ENCODE measurements around the gene NHS.

Gene NHS

GRCh38 chrX:17656035-17656418 is 281.0 kb downstream of the NHS start:
- H3K4me1 Mint-ChIP-seq (ENCODE audit: low read depth): peaks cover 23% of the 10 kb centered on the region
- H3K36me3 Mint-ChIP-seq (ENCODE audit: low read depth): peaks cover 3% of the 10 kb centered on the region
- H3K9me3 Mint-ChIP-seq: no peaks in the 10 kb centered on the region
- H3K4me3 Mint-ChIP-seq: peak overlapping the region; percentile 90
- peaks cover 10% of the 10 kb centered on the region for H3K27me3 Mint-ChIP-seq (ENCODE audit: low read depth)
- H3K27ac Mint-ChIP-seq: peak overlapping the region; percentile 91

DNA sequence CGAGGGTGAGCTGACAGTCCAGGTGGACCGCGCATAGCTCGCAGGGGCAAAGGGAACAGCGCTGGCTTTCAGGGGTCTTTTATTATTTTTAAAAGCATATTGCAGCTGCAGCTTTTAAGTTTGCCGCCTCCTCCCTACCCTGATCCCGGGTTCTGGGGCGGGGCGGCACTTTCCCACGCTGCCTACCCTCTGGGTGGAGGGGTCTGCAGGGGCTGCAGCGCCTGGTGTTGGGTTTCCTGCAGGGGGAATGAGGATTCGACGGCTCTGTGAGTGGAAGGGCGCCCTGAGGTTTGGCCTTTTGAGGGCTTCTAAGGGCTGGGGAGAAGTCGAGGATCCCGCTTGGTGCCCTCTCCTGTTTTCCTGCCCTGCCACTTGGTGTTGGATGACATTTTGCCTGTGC is 281.6 kb downstream of the NHS start:
- Mint-ChIP-seq H3K4me1 (ENCODE audit: low read depth) (peaks cover 21% of the 10 kb centered on the region), H3K27ac (no peak overlapping the region), H3K36me3 (ENCODE audit: low read depth) (peaks cover 3% of the 10 kb centered on the region), H3K27me3 (ENCODE audit: low read depth) (peaks cover 10% of the 10 kb centered on the region), H3K9me3 (no peaks in the 10 kb centered on the region), H3K4me3 (peak overlapping the region; percentile 44)

- H3K9me3 Mint-ChIP-seq: no peaks in the 10 kb centered on the region
- no peak overlapping the region for H3K4me3 Mint-ChIP-seq
- peaks cover 2% of the 10 kb centered on the region for H3K36me3 Mint-ChIP-seq (ENCODE audit: low read depth)
- peaks cover 4% of the 10 kb centered on the region for H3K27me3 Mint-ChIP-seq (ENCODE audit: low read depth)
- H3K4me1 Mint-ChIP-seq (ENCODE audit: low read depth): peaks cover 1% of the 10 kb centered on the region
- H3K27ac Mint-ChIP-seq: no peak overlapping the region
These were observed 287.4 kb downstream of the NHS start for GRCh38 chrX:17662391-17662790.

DNA sequence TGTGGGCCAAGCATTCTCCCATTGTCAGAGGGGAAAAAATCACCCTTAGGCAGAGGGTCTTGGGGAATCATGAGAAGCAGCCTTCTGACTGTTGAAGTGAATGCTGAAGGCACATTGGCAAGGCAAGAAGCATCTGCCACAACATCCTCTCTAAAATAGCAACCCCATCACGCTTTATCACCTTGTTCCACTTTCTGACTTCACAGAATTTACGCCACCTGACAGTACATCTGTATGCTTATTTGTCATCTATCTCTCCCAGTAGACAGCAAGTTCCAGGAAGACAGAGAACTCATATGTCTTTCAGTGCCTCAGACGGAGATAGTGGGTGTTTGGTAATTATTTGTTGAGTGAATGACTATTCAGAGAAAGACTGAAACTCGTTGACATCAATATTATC is 293.9 kb downstream of the NHS start:
- peak overlapping the region; percentile 76 for H3K27ac Mint-ChIP-seq
- H3K9me3 Mint-ChIP-seq: peaks cover 7% of the 10 kb centered on the region
- H3K4me3 Mint-ChIP-seq: peak overlapping the region; percentile 46
- H3K27me3 Mint-ChIP-seq (ENCODE audit: low read depth): no peaks in the 10 kb centered on the region
- H3K4me1 Mint-ChIP-seq (ENCODE audit: low read depth): peaks cover 11% of the 10 kb centered on the region
- peaks cover 4% of the 10 kb centered on the region for H3K36me3 Mint-ChIP-seq (ENCODE audit: low read depth)

GRCh38 chrX:17669458-17669857 is 294.5 kb downstream of the NHS start:
- H3K27ac Mint-ChIP-seq: peak overlapping the region; percentile 76
- H3K9me3 Mint-ChIP-seq: peaks cover 7% of the 10 kb centered on the region
- H3K4me1 Mint-ChIP-seq (ENCODE audit: low read depth): peaks cover 11% of the 10 kb centered on the region
- H3K36me3 Mint-ChIP-seq (ENCODE audit: low read depth): peaks cover 4% of the 10 kb centered on the region
- no peaks in the 10 kb centered on the region for H3K27me3 Mint-ChIP-seq (ENCODE audit: low read depth)
- no peak overlapping the region for H3K4me3 Mint-ChIP-seq

DNA sequence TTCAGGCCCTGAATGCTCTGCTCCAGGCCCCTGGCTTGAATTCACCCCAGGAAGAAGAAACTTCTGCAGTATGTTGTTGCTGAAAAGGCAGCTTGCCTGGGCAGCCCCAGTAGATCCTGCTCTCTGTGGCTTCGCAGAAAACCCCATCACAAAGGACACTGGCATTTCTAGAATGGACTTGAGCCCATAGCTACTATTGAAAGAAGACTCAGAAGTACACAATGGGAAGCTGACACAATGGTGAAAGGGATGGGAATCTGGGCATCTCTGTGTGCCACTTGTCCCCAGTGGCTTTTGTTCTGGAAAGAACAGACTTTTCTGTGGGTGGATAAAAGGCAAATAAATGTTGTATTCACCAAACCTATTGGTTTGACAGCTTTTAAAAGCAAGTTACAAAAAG is 294.9 kb downstream of the NHS start:
- H3K36me3 Mint-ChIP-seq (ENCODE audit: low read depth): peaks cover 6% of the 10 kb centered on the region
- peaks cover 14% of the 10 kb centered on the region for H3K4me1 Mint-ChIP-seq (ENCODE audit: low read depth)
- no peaks in the 10 kb centered on the region for H3K27me3 Mint-ChIP-seq (ENCODE audit: low read depth)
- no peak overlapping the region for H3K4me3 Mint-ChIP-seq
- peaks cover 7% of the 10 kb centered on the region for H3K9me3 Mint-ChIP-seq
- no peak overlapping the region for H3K27ac Mint-ChIP-seq

DNA sequence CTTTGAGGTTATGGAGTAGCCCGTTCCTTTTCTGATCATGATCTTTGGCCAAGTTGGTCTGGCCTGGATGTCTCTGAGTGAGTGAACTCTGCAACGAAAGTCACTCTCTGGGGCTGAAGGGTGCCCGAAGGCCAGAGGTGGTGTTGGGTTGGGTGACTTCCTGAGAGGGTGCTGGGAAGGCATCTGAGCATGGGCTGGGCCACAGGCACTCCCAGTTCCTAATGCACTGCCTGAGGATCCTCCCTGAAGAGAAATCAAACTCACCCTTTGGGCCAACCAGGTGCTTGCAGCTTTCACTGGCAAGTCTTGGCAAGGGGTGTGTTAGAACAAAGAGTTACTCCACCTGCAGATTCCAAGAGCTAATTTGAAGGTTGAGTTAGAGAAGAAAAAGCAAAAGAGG is 295.9 kb downstream of the NHS start:
- Mint-ChIP-seq H3K4me1 (ENCODE audit: low read depth) (peaks cover 14% of the 10 kb centered on the region), H3K27me3 (ENCODE audit: low read depth) (no peaks in the 10 kb centered on the region), H3K9me3 (peaks cover 7% of the 10 kb centered on the region), H3K36me3 (ENCODE audit: low read depth) (peaks cover 5% of the 10 kb centered on the region), H3K27ac (no peak overlapping the region), H3K4me3 (no peak overlapping the region)

- Mint-ChIP-seq H3K36me3 (ENCODE audit: low read depth) (peaks cover 2% of the 10 kb centered on the region), H3K4me1 (ENCODE audit: low read depth) (peaks cover 4% of the 10 kb centered on the region), H3K27ac (no peak overlapping the region), H3K4me3 (no peak overlapping the region), H3K9me3 (no peaks in the 10 kb centered on the region), H3K27me3 (ENCODE audit: low read depth) (no peaks in the 10 kb centered on the region)
These were observed 299.6 kb downstream of the NHS start for GRCh38 chrX:17674601-17675000.

- peaks cover 19% of the 10 kb centered on the region for H3K4me1 Mint-ChIP-seq (ENCODE audit: low read depth)
- no peaks in the 10 kb centered on the region for H3K9me3 Mint-ChIP-seq
- H3K27ac Mint-ChIP-seq: no peak overlapping the region
- no peak overlapping the region for H3K4me3 Mint-ChIP-seq
- no peaks in the 10 kb centered on the region for H3K27me3 Mint-ChIP-seq (ENCODE audit: low read depth)
- peaks cover 2% of the 10 kb centered on the region for H3K36me3 Mint-ChIP-seq (ENCODE audit: low read depth)
These were observed 304.3 kb downstream of the NHS start for GRCh38 chrX:17679261-17679660.

DNA sequence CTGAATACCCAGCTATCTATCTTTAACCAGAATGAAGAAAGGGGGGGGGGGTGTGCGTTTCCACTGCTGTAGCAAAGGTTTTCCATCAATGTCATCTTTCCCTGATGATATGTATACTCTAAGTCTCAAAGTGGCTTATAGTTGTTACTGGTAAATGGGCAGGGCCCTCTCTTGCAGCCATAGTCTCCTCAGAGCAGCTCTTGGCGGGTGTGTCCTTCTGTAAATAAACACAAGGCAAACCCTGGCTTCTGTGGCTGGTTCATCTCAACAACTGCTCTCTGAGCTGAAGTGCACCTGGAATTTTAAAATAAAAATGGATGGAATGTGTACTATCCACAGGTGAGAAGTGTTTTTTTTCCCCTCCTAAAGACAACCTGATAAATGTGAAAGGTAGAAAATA is 304.8 kb downstream of the NHS start:
- no peaks in the 10 kb centered on the region for H3K9me3 Mint-ChIP-seq
- H3K36me3 Mint-ChIP-seq (ENCODE audit: low read depth): no peaks in the 10 kb centered on the region
- H3K4me1 Mint-ChIP-seq (ENCODE audit: low read depth): peaks cover 17% of the 10 kb centered on the region
- no peak overlapping the region for H3K4me3 Mint-ChIP-seq
- H3K27ac Mint-ChIP-seq: no peak overlapping the region
- H3K27me3 Mint-ChIP-seq (ENCODE audit: low read depth): no peaks in the 10 kb centered on the region

DNA sequence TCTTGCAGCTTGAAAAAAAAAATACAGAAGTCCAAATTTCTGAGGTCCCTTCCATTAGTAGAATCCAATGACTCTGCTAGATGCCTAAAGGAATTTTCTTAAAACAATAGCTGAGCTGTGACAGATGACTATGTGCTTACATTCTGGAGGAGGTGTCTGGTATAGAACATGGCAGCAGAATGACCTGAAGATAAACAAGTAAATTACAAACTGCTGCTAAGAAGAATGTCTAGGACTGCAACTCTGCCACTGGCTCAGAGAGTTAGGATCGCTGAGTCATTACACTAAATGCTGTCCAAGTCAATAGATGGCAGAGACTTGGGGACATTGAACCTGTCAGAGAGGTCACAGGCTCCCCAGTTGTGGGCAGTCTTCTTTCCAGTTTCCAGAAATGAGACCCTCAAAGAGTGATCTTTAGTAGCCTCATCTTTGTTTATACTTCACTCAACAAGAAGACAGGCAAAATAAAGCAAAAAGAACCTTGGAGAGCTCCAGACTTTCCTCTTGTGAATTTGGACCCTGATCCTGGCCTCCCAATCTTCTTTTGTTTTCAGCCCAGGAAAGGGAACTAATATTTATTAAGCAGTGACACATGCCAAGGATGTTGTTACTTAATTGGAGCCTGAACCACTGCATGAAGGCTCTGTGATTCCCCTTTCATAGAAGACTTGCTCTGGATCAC is 305.9 kb downstream of the NHS start:
- Mint-ChIP-seq H3K4me1 (ENCODE audit: low read depth) (peaks cover 17% of the 10 kb centered on the region), H3K36me3 (ENCODE audit: low read depth) (no peaks in the 10 kb centered on the region), H3K9me3 (no peaks in the 10 kb centered on the region), H3K27me3 (ENCODE audit: low read depth) (no peaks in the 10 kb centered on the region), H3K4me3 (no peak overlapping the region), H3K27ac (no peak overlapping the region)

- Mint-ChIP-seq H3K4me3 (no peak overlapping the region), H3K36me3 (ENCODE audit: low read depth) (no peaks in the 10 kb centered on the region), H3K27ac (peak overlapping the region; percentile 42), H3K9me3 (no peaks in the 10 kb centered on the region), H3K27me3 (ENCODE audit: low read depth) (no peaks in the 10 kb centered on the region), H3K4me1 (ENCODE audit: low read depth) (peaks cover 17% of the 10 kb centered on the region)
These were observed 307.3 kb downstream of the NHS start for GRCh38 chrX:17682259-17682658.

- Mint-ChIP-seq H3K4me3 (no peak overlapping the region), H3K36me3 (ENCODE audit: low read depth) (no peaks in the 10 kb centered on the region), H3K4me1 (ENCODE audit: low read depth) (peaks cover 17% of the 10 kb centered on the region), H3K27ac (no peak overlapping the region), H3K9me3 (no peaks in the 10 kb centered on the region), H3K27me3 (ENCODE audit: low read depth) (no peaks in the 10 kb centered on the region)
These were observed 310.0 kb downstream of the NHS start for GRCh38 chrX:17685026-17685425.

DNA sequence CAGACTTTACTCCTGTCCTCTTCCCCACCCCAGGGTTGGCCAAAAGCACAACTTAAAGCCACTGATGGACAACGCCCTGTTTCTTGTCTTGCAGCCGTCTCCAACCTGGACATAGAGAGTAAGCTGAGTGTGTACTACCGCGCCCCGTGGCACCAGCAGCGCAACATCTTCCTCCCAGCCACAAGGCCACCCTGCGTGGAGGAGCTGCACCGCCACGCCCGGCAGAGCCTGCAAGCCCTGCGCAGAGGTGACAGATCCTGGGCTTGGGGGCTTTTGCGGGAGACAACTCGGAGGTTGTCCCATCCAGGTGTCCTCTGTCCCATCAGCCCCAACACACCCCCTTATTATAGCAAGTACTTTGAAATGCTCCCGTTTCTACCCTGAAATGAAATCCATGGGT is 312.6 kb downstream of the NHS start:
- Mint-ChIP-seq H3K27ac (no peak overlapping the region), H3K9me3 (no peaks in the 10 kb centered on the region), H3K4me1 (ENCODE audit: low read depth) (peaks cover 9% of the 10 kb centered on the region), H3K36me3 (ENCODE audit: low read depth) (no peaks in the 10 kb centered on the region), H3K4me3 (no peak overlapping the region), H3K27me3 (ENCODE audit: low read depth) (no peaks in the 10 kb centered on the region)

- no peak overlapping the region for H3K4me3 Mint-ChIP-seq
- no peaks in the 10 kb centered on the region for H3K36me3 Mint-ChIP-seq (ENCODE audit: low read depth)
- H3K9me3 Mint-ChIP-seq: no peaks in the 10 kb centered on the region
- H3K4me1 Mint-ChIP-seq (ENCODE audit: low read depth): no peaks in the 10 kb centered on the region
- no peaks in the 10 kb centered on the region for H3K27me3 Mint-ChIP-seq (ENCODE audit: low read depth)
- H3K27ac Mint-ChIP-seq: no peak overlapping the region
These were observed 315.0 kb downstream of the NHS start for GRCh38 chrX:17689971-17690409.

All from T-helper 1 cell treated with Interleukin-12 subunit alpha and Interleukin-12 subunit beta and Interleukin-4 antibody, amounts not matched to agents 30 μg/mL and 1 μg/mL, for 36 hours (primary cell).